Left renal cortex interstitium (tissue), 4 donors: Measurements from ENCODE around the gene HSPA9. TPM values are rescaled to one million over a fixed set of nuclear protein-coding genes. Genes with fewer than 3 reads are reported as not detected.

Source experiments
- DNase-seq, 4 donors: peaks; one replicate each; pipeline ENCODE4 v3.0.0-alpha.2; 2013; ENCODE audit warnings: low read depth in 4 of 4, low spot score in 2 of 4, missing footprints in 1 of 4
- polyA plus RNA-seq, 4 donors: library from polyadenylated mRNA; unstranded; fragments of 120-200 nt; gene quantifications; one replicate each; pipeline ENCODE4 v1.2.1, GENCODE V29; 2013; ENCODE audit not compliant: insufficient read length in 4 of 4

HSPA9 gene
- polyA plus RNA-seq: 100 to 1,000 TPM; 265 to 364 (median 315) TPM

- peak; percentile 99 for DNase-seq
Observed at GRCh38 chr5:138575194-138576015, at the start of gene HSPA9. Gene HSPA9 (minus strand): TSS chr5:138575401. CDS start chr5:138575318, 83 bp downstream.

- DNase-seq: no peak
Observed at GRCh38 chr5:138623053-138623452, 47.9 kb upstream of the HSPA9 start.

- no peak for DNase-seq
Observed at GRCh38 chr5:138622051-138622450, 46.9 kb upstream of the HSPA9 start.

DNA sequence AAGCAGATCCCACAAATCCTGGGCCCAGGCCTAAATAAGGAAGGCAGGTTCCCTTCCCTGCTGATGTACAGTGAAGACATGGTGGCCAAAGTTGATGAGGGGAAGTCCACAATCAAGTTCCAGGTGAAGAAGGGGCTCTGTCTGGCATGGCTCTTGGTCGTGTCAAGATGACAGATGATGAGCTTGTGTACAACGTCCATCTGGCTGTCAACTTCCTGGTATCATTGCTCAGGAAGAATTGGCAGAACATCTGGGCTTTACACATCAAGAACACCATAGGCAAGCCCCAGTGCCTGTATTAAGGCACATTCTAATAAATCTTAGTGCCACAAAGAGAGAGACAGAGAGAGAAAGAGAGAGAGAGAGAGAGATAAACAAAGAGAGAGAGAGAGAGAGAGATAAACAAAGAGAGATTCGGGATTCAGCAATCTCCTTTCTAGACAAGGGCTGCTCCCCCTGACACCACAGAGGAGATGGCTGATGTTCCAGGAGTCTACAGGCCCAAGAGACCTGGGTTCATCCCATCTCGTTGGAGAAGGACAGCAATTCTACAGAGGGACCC, 45.5 kb upstream of the HSPA9 start:
- no peak for DNase-seq

- DNase-seq: no peak
Observed at GRCh38 chr5:138616508-138616907, 41.3 kb upstream of the HSPA9 start.

GRCh38 chr5:138615461-138615860, 40.3 kb upstream of the HSPA9 start:
- no peak for DNase-seq

GRCh38 chr5:138611678-138612218, 36.5 kb upstream of the HSPA9 start:
- DNase-seq: no peak

DNA sequence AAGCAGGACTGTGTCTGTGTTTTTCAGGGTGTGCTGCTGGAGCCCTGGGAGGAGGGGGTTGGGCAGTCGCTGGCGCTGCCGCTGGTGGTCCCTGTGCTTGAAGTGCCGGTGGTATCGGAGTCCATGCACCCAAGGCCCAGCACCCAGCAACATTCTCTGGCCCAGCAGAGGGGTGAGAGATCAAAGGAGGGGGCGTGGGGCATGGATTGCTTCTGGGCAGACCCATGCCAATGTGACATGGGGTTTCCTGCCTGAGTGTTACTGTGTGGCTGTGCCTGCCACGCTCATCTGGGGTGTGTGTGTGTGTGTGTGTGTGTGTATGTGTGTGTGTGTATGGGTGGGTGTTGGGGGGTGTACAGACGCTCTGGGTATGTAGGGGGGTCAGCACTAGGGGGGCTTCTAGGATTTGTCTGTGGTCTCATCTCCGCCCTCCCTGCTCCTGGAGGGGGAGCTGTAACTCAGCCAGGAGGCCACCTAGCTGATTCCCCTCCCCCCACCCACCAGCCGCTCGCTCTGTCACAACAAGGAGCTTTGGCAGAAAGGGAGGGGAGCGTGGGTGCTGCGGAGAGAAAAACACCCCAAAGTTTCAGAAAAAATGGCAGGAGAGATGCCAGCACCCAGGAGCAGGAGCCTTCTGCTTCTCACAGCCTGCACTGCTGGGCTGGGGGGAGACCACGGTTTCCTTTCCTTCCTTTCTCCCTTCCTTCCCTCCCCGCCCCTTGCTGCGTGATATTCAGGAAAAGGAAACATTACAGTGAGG, 35.9 kb upstream of the HSPA9 start:
- peak; percentile 47 to 69 (median 58) for DNase-seq

DNA sequence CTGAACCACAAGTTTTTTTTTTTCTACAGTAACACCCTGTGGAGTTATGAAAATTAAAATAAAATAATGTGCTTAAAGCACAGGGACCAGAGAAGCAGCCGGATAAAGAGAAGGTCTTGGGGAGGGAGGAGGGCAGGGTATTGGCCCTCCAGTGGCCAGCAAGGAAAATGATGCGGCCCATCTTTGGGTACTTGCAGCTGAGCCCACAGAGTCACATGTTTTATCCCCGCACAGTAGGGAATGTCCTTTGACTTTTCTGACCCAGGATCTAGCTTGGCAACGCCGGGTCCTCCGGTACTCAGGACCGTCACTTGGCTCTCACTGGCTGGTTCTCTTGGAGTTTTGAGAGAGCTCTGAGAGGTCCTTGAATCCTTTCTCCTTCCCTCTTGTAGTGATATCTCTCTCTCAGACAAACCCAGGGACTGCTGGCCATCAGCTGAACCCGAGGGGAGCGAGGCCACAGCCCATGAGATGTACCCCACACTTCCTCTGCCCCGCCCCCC, 35.3 kb upstream of the HSPA9 start:
- DNase-seq: no peak

DNA sequence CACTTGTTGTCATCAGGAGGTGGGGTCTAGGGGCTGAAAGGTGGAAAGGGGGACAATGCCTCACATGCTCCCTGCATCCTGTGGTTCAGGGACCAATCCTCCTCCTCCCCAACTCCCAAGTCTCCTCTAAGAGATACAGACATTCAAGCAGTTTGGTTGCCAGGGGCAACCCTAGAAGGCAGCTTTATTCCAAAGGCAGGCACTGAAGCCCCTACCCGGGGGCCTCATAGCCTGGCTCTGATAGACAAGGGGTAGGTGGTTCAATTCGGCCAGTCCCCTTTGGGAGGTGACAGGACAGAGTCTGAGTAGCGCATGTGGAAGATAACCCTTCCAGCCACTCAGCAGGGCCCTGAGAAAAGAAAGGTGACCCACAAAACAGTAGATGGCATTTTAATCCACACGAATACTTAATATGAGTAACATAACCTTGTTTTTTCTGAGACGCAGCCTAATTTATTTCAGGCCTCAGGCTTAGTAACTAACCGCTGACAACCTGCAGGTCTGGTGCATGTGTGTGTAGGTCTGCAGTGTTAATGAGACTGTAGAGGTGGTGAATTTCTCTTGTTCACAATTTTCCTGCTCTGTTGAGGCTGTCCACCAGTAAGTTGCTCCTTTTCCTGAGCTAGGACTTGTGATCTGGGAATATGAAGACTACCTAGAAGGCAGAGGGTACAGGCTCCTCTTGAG, 31.3 kb upstream of the HSPA9 start:
- DNase-seq: no peak

- no peak for DNase-seq
Observed at GRCh38 chr5:138605254-138605972, 30.2 kb upstream of the HSPA9 start.

DNA sequence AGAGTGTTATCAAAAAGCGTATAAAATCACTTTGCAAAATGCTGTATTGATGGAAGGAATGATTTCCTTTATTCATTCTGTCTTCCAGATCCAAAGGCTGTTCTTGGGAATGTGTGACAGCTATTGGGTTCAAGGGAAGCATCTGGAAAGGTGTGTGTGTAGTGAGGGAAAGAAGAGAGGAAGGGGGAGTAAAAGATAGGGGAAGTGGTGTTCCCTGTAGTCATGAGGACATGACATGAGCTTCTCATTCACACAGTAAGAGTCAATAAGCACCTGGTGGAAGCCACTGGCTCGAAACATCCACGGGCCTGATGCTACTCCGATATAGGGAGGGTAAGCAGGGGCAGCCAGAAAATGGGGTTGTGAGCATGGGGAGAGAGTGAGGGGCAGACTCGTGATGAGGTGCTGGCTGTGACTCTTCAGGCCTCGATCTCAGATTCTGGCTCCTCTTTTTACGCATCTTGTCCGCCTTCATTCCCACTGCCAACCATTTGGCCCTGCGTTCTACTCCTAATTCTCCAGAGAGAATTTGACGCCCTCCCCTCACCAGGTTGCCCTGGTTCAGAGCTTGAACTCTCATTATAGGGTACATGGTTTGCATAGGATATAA, 29.1 kb upstream of the HSPA9 start:
- no peak for DNase-seq

DNA sequence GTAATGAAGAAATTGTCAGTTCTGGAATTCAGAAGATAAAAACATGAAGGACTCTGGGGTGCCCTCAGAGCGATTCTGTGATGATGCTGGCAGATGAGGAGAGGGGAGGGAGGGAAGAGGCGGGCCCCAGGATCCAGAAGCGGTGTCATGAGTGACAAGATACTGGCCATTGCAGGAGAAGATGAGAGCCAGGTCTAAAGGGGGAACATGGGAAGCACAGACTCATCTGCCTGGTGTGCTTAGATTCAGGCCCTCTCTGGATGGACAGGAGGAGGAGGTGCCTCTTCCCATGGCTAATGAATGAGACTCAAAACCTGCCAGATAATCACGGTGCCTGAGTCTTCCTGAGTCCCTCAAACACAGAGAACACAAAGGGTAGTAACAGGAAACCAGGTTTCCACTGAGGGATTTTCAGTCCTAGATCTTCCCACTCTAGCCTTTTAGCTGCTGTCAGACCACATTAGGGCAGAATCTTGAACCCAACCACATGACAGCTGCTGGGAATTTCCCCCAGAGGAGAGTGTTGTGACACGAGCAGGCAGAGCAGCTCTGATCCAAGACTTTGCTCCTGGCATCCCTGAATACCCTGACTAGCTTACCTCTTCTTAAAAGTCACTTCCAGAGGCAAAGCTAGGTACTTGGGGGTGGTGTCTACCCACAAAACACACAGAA, 28.2 kb upstream of the HSPA9 start:
- no peak for DNase-seq

DNA sequence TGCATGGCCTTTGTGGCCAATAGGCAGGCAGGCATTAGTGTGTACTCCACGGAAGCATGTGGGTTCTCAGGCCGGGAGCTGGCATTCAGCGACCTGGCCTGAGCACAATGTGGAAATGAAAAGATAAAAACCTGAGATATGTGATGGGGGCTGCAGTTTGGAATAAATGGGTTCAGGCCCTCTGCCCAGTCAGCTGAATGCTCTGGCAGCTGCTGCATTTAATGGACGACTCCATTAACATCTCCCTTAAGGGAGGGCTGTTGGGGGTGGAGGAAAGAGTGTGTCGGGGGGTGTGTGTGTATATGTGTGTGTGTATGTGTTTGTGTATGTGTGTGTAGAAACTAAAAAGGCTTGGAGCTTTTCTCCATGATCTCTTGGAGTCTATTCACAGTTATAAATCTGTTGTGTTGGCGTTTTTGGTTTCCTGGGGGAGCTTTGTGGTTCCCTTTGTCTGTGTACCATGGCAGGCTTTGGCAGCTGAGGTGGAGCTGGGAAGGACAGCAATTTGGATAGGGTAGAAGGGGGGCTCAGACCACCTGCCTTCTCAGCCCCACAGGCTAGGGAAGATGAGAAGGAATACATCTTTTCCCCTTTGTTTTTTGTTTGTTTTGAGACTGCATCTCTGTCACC, 27.3 kb upstream of the HSPA9 start:
- DNase-seq: no peak

DNA sequence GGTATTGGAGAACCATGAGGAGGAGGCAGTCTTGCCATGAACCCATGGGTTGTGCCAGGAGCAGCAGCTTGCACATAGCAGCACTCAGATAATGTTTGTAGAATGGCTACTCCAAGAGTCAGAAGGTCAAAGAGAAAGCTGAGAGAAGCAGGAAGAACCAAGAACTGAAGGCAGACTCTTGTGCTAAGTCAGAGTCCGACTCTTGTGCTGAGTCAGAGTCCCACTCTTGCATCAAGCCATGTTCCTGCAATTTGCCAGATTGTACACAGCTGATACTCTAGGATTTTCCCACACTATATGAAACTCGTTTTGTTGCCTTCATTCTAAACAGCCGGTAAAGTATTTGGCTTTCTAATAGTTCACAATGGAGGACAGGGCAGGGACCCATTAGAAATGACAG, 26.2 kb upstream of the HSPA9 start:
- no peak for DNase-seq

DNA sequence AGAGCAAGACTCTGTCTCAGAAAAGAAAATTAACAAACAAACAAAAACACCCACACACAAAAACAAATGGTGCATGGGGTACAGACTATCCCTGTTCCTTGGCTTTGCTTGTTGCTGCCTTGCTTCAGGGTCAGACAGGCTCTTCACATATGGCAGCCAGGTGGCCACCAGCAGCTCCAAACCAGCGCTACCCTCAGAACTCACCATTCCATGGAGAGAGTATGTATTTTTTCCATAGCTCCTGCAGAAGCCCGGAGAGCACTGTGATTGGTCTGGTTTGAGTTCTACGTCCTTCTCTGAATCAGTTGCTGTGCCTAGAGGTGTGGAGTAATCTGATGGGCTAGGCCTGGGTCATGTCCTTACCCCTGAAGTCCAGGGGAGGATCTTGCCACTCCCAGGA, 25.2 kb upstream of the HSPA9 start:
- no peak for DNase-seq

GRCh38 chr5:138597661-138598400, 22.6 kb upstream of the HSPA9 start:
- no peak for DNase-seq
